D721Med (cell line): ENCODE data around the gene SNW1.

ENCODE experiments used
- DNase-seq: peaks from one replicate; pipeline ENCODE4 v3.0.0; 2011; ENCODE audit warnings: low spot score; ENCODE audit not compliant: insufficient read length
- FAIRE-seq: peaks from 2 replicates; lab custom pipeline; 2011; peaks lifted over from hg19 to GRCh38; lab: Jason Lieb, UNC
- TF ChIP-seq, protein P1 (sequence below): IDR thresholded peaks from 2 replicates; pipeline ENCODE4 v1.5.1; 2012; ENCODE audit warnings: mild to moderate bottlenecking, control low read depth; ENCODE audit not compliant: insufficient read depth; ENCODE audit errors: missing control alignments

The SNW1 gene

DNA sequence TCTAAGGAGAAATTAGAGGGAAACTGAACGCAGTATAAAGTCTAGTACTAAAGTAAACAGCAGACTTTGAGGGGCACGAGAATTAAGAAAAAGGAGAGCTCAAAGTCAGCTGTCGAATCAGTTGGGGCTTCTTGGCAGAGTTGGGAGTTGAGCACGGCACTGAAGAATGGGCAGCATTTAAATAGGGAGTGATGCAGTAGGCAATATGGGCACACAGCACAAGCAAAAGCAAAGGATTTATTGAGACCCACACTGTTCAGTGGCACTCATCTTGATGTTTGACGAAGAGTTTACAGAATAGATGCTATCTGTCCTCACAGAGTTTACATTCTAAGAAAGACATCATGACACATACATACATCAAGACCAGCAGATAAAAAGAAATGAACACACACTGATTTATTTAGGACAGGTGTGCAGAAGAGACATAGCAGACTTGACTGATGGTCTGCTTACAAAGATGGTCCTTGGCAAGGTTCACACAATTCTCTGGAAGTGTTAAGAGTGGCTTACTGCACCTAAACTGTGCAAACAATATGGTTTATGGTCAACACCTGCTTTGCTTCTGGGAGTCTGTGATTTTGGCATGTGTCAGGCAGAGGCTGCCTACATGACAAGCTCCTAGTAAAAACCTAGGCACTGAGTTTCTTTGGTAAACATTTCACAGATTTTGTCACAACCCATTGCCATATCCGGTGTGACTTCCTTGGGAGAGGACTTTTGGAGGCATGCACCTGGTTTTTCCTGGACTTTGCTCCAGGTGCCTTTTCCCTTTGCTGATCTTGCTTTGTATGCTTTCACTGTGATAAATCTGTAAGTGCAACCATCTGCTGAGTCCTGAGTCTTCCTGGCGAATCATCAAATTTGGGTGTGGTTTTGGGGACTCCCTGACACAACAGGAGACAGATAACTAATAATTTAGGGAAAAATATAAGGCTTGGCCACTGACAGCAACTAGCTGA lies 79.5 kb downstream of the SNW1 start:
- TF ChIP-seq, protein P1, sequence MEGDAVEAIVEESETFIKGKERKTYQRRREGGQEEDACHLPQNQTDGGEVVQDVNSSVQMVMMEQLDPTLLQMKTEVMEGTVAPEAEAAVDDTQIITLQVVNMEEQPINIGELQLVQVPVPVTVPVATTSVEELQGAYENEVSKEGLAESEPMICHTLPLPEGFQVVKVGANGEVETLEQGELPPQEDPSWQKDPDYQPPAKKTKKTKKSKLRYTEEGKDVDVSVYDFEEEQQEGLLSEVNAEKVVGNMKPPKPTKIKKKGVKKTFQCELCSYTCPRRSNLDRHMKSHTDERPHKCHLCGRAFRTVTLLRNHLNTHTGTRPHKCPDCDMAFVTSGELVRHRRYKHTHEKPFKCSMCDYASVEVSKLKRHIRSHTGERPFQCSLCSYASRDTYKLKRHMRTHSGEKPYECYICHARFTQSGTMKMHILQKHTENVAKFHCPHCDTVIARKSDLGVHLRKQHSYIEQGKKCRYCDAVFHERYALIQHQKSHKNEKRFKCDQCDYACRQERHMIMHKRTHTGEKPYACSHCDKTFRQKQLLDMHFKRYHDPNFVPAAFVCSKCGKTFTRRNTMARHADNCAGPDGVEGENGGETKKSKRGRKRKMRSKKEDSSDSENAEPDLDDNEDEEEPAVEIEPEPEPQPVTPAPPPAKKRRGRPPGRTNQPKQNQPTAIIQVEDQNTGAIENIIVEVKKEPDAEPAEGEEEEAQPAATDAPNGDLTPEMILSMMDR = no peak
- FAIRE-seq = no peak
- DNase-seq = no peak

DNA sequence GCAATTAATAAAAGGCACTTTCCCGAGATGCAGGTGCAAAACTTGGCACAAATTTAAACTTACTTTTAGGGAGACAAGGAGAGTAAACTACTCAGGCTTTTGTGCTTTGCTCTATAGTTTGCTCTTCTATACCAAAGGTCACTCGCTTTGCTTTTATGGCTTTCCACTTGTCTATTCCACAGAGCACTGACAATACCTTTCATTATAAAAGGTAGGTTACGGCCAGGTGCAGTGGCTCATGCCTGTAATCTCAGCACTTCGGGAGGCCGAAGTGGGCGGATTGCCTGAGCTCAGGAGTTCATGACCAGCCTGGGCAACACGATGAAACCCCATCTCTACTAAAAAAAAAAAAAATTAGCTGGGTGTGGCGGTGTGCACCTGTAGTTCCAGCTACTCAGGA lies 86.0 kb downstream of the SNW1 start:
- FAIRE-seq = no peak
- DNase-seq = no peak
- TF ChIP-seq, protein P1 = no peak

DNA sequence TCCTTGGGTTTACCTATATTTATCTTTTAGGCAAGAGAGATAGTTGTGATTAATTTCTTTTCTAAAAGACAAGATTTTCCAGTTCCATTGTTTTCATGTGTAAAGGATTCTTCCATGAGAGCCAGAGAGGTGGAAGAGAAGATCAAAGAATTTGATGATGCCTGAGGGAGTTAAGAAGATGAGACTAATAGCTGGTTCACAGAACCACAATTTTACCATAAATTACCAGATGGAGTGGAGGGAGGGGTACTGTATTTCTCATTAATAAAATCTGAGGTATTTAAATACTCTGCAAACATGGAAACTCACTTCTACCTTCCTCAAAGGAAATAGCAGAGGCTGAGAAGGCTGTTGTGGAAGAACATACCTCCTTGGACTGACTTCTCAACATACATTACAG lies 87.8 kb downstream of the SNW1 start:
- DNase-seq (no peak), FAIRE-seq (no peak)
- TF ChIP-seq, protein P1 = no peak
